Neural cell (in vitro differentiated cells): ENCODE results near the gene WNT10A. TPM values are rescaled to one million over a fixed set of nuclear protein-coding genes. Genes with fewer than 3 reads are reported as not detected.

Experiments used
- H2AFZ ChIP-seq: fragments of 200-600, 300-800 bp; sonication (generic), shearing (Covaris generic); 2 replicates; pipeline ENCODE4 v1.6.0; 2014; ENCODE audit warnings: low read depth, mild to moderate bottlenecking, antibody characterized with exemption, low read length, moderate library complexity
- H3F3A ChIP-seq: fragments of 200-600 bp; shearing (Covaris generic); 2 replicates; pipeline ENCODE4 v1.6.1; 2016; ENCODE audit warnings: mild to moderate bottlenecking, moderate library complexity, mixed read lengths, antibody characterized with exemption, low read length; ENCODE audit not compliant: insufficient read depth, poor library complexity, severe bottlenecking
- H3K27ac ChIP-seq: fragments of 200-600, 300-800 bp; sonication (generic), shearing (Covaris generic); 2 replicates; pipeline ENCODE4 v1.5.1; 2014; ENCODE audit warnings: mild to moderate bottlenecking, low read length, moderate library complexity
- H3K27me3 ChIP-seq: fragments of 300-800, 200-600 bp; sonication (generic), shearing (Covaris generic); 2 replicates; pipeline ENCODE4 v1.6.0; 2014; ENCODE audit warnings: mild to moderate bottlenecking, low read depth, low read length, moderate library complexity; ENCODE audit not compliant: insufficient read depth
- H3K36me3 ChIP-seq: fragments of 300-800, 200-600 bp; sonication (generic), shearing (Covaris generic); 2 replicates; pipeline ENCODE4 v1.5.1; 2014; ENCODE audit warnings: mild to moderate bottlenecking, antibody characterized with exemption, low read length, moderate library complexity; ENCODE audit not compliant: insufficient read depth
- H3K4me2 ChIP-seq: fragments of 300-800, 200-600 bp; sonication (generic), shearing (Covaris generic); 2 replicates; pipeline ENCODE4 v1.6.0; 2014; ENCODE audit warnings: mild to moderate bottlenecking, low read length
- H3K4me3 ChIP-seq: fragments of 300-800, 200-600 bp; sonication (generic), shearing (Covaris generic); 2 replicates; pipeline ENCODE4 v1.5.1; 2014; ENCODE audit warnings: mild to moderate bottlenecking, low read length, moderate library complexity
- H3K79me2 ChIP-seq: fragments of 200-600 bp; shearing (Covaris generic); replicated peaks from 2 replicates; pipeline ENCODE4 v1.6.0; 2014; ENCODE audit warnings: mild to moderate bottlenecking, low read length, moderate library complexity; ENCODE audit not compliant: insufficient read depth
- H3K9ac ChIP-seq: fragments of 300-800, 200-600 bp; sonication (generic), shearing (Covaris generic); 2 replicates; pipeline ENCODE4 v1.6.1; 2016; ENCODE audit warnings: mild to moderate bottlenecking, low read length, mixed read lengths
- H3K9me2 ChIP-seq: fragments of 200-600 bp; shearing (Covaris generic); 2 replicates; pipeline ENCODE4 v1.6.1; 2016; ENCODE audit warnings: mild to moderate bottlenecking, low read length, mixed read lengths; ENCODE audit not compliant: insufficient read depth
- H3K9me3 ChIP-seq: fragments of 200-600, 300-800 bp; sonication (generic), shearing (Covaris generic); 2 replicates; pipeline ENCODE4 v1.6.1; 2016; ENCODE audit warnings: mild to moderate bottlenecking, mixed run types, low read length, moderate library complexity, mixed read lengths
- H4K20me1 ChIP-seq: fragments of 200-600 bp; shearing (Covaris generic); 2 replicates; pipeline ENCODE4 v1.6.1; 2016; ENCODE audit warnings: mild to moderate bottlenecking, mixed run types; ENCODE audit not compliant: insufficient read depth
- CTCF ChIP-seq: fragments of 450-650 bp; IDR thresholded peaks from 2 replicates; pipeline ENCODE4 v1.5.1; 2014; ENCODE audit warnings: antibody characterized with exemption, mild to moderate bottlenecking, moderate library complexity; ENCODE audit not compliant: poor library complexity, severe bottlenecking
- EP300 ChIP-seq: fragments of 450-650 bp; conservative IDR thresholded peaks from 2 replicates; pipeline ENCODE4 v1.6.1; 2014; ENCODE audit warnings: antibody characterized with exemption, mild to moderate bottlenecking, moderate library complexity; ENCODE audit not compliant: poor library complexity, severe bottlenecking
- EZH2 ChIP-seq: fragments of 200-600, 300-800 bp; shearing (Covaris generic), sonication (generic); IDR thresholded peaks from 2 replicates; pipeline ENCODE4 v1.6.1; 2014; ENCODE audit warnings: antibody characterized with exemption, low read length, borderline replicate concordance, mild to moderate bottlenecking; ENCODE audit not compliant: insufficient read depth, poor library complexity, severe bottlenecking
- MXI1 ChIP-seq: fragments of 450-650 bp; conservative IDR thresholded peaks from 2 replicates; pipeline ENCODE4 v1.6.1; 2014; ENCODE audit warnings: antibody characterized with exemption, mild to moderate bottlenecking; ENCODE audit not compliant: poor library complexity, severe bottlenecking
- POLR2AphosphoS5 ChIP-seq: IDR thresholded peaks from 2 replicates; pipeline ENCODE4 v1.6.1; 2012
- RAD21 ChIP-seq: fragments of 450-650 bp; conservative IDR thresholded peaks from 2 replicates; pipeline ENCODE4 v1.6.1; 2014; ENCODE audit warnings: antibody characterized with exemption, mild to moderate bottlenecking, moderate library complexity
- REST ChIP-seq: IDR thresholded peaks from 2 replicates; pipeline ENCODE4 v1.6.1; 2012; ENCODE audit warnings: borderline replicate concordance
- SMC3 ChIP-seq: fragments of 450-650 bp; conservative IDR thresholded peaks from 2 replicates; pipeline ENCODE4 v1.6.1; 2014; ENCODE audit warnings: antibody characterized with exemption, mild to moderate bottlenecking, moderate library complexity; ENCODE audit not compliant: poor library complexity
- TAF1 ChIP-seq: IDR thresholded peaks from 2 replicates; pipeline ENCODE4 v1.6.1; 2012; ENCODE audit warnings: low read depth
- polyA plus RNA-seq: library from polyadenylated mRNA; depleted of rRNA; stranded (reverse); fragments of >200 nt; gene quantifications from 2 replicates; pipeline ENCODE4 v1.2.3, GENCODE V29; 2014

Gene WNT10A
- polyA plus RNA-seq, 1 donor from 2014 or later: 0.14 TPM

GRCh38 chr2:218837495-218837894 lies 43.2 kb upstream of the WNT10A start:
- Histone ChIP-seq H2AFZ (no peak overlapping the region), H3K4me2 (no peak overlapping the region), H3K9me2 (no peaks in the 10 kb centered on the region), H3F3A (no peaks in the 10 kb centered on the region), H3K27ac (no peak overlapping the region), H3K9me3 (no peaks in the 10 kb centered on the region), H3K27me3 (peaks cover 13% of the 10 kb centered on the region), H3K79me2 (no peaks in the 10 kb centered on the region), H3K36me3 (no peaks in the 10 kb centered on the region), H3K4me3 (no peak overlapping the region), H3K9ac (no peak overlapping the region), H4K20me1 (no peaks in the 10 kb centered on the region)
- no peak for TF ChIP-seq RAD21
- no peak for TF ChIP-seq TAF1
- TF ChIP-seq EZH2: no peak
- no peak for TF ChIP-seq EP300
- TF ChIP-seq REST: no peak
- no peak for TF ChIP-seq CTCF
- no peak for TF ChIP-seq POLR2AphosphoS5
- TF ChIP-seq MXI1: no peak
- no peak for TF ChIP-seq SMC3

- H3K27me3 ChIP-seq: peaks cover 8% of the 10 kb centered on the region
- TF ChIP-seq POLR2AphosphoS5 (no peak), MXI1 (no peak), RAD21 (no peak), CTCF (no peak), TAF1 (no peak), EP300 (no peak), EZH2 (no peak), REST (no peak), SMC3 (no peak)
- H2AFZ ChIP-seq: no peak overlapping the region
Measured at GRCh38 chr2:218839430-218839829, 41.2 kb upstream of the WNT10A start.

More at GRCh38 chr2:218839430-218839829, 41.2 kb upstream of the WNT10A start:
- no peaks in the 10 kb centered on the region for H3K79me2 ChIP-seq
- H3K36me3 ChIP-seq: no peaks in the 10 kb centered on the region
- H3F3A ChIP-seq: no peaks in the 10 kb centered on the region
- H3K4me2 ChIP-seq: no peak overlapping the region
- H3K9ac ChIP-seq: no peak overlapping the region
- no peaks in the 10 kb centered on the region for H3K9me3 ChIP-seq
- H3K27ac ChIP-seq: no peak overlapping the region
- no peak overlapping the region for H3K4me3 ChIP-seq
- no peaks in the 10 kb centered on the region for H3K9me2 ChIP-seq
- H4K20me1 ChIP-seq: no peaks in the 10 kb centered on the region
